H1 (cell line): ENCODE measurements around the gene WDR12. TPM values are rescaled to one million over a fixed set of nuclear protein-coding genes. Genes with fewer than 3 reads are reported as not detected.

ENCODE experiments used
- CEBPB ChIP-seq: IDR thresholded peaks from 2 replicates; pipeline ENCODE4 v1.6.1; 2012; ENCODE audit warnings: low read depth, low read length
- CHD1 ChIP-seq: IDR thresholded peaks from 2 replicates; pipeline ENCODE4 v1.6.1; 2012; ENCODE audit warnings: low read depth, low read length, improper control_type of control experiment
- CTBP2 ChIP-seq: IDR thresholded peaks from 2 replicates; pipeline ENCODE4 v1.7.0; 2011; ENCODE audit warnings: borderline replicate concordance, mild to moderate bottlenecking, moderate library complexity, mixed read lengths, low read length; ENCODE audit not compliant: insufficient read depth, insufficient read length
- HDAC2 ChIP-seq, 2 experiments: fragments of 300-600 bp in 1 of 2; sonication (generic) in 1 of 2; IDR thresholded peaks; 2 replicates each; pipeline ENCODE4 v1.6.1; 2011 to 2012; ENCODE audit warnings: low read depth in 2 of 2, low read length in 2 of 2, mild to moderate bottlenecking in 2 of 2, moderate library complexity in 2 of 2, borderline replicate concordance in 1 of 2, inconsistent platforms in 1 of 2
- KDM1A ChIP-seq: fragments of 200-600, 300-600 bp; sonication (generic); IDR thresholded peaks from 2 replicates; pipeline ENCODE4 v1.7.1; 2016; ENCODE audit warnings: mild to moderate bottlenecking, low read length, borderline replicate concordance
- KDM4A ChIP-seq: IDR thresholded peaks from one replicate; pipeline ENCODE4 v1.7.1; 2012; ENCODE audit warnings: low read depth, mild to moderate bottlenecking, moderate library complexity, low read length, inconsistent platforms; ENCODE audit not compliant: severe bottlenecking
- PHF8 ChIP-seq: fragments of 200-600 bp; sonication (generic); conservative IDR thresholded peaks from 2 replicates; pipeline ENCODE4 v1.7.1; 2012; ENCODE audit warnings: low read depth, mild to moderate bottlenecking, inconsistent platforms, low read length, moderate library complexity
- POLR2A ChIP-seq, 2 experiments: IDR thresholded peaks; 1 replicate in 1 of 2; 2 replicates in 1 of 2; pipeline ENCODE4 v1.6.1; 2011; ENCODE audit warnings: low read depth in 2 of 2, low read length in 2 of 2, mild to moderate bottlenecking in 2 of 2; ENCODE audit errors: control extremely low read depth in 1 of 2
- RXRA ChIP-seq: IDR thresholded peaks from 2 replicates; pipeline ENCODE4 v1.6.1; 2011; ENCODE audit warnings: low read depth, mild to moderate bottlenecking, low read length, moderate library complexity; ENCODE audit not compliant: insufficient read depth
- TEAD4 ChIP-seq: IDR thresholded peaks from 2 replicates; pipeline ENCODE4 v1.6.1; 2012; ENCODE audit warnings: low read depth, low read length, inconsistent platforms, mixed read lengths
- ZNF274 ChIP-seq: IDR thresholded peaks from 2 replicates; pipeline ENCODE4 v1.7.0; 2012; ENCODE audit warnings: low read length, borderline replicate concordance; ENCODE audit errors: extremely low read depth
- polyA plus RNA-seq, 7 experiments: library from polyadenylated mRNA; depleted of rRNA in 3 of 7; stranded (reverse) in 5 of 7; unstranded in 2 of 7; fragments of >200 nt in 5 of 7; fragments of 200-250 nt in 2 of 7; gene quantifications; 1 replicate in 5 of 7; 2 replicates in 1 of 7; 4 replicates in 1 of 7; pipeline versions ENCODE4 v1.2.1 to v1.2.3, GENCODE V29; 2011 to 2013; ENCODE audit warnings: missing spikeins in 2 of 7, mixed read lengths in 2 of 7
- total RNA-seq: library from RNA; stranded (reverse); fragmentation: NEBNext Ultra II Directional; extraction: Animal tissue kit (Norgen Biotek cat#: 25700); gene quantifications from 2 replicates; pipeline ENCODE4 v1.2.1, GENCODE V29; 2021
- TF ChIP-seq, protein P1 (sequence below): fragments of 300-600 bp; sonication (generic); IDR thresholded peaks from 2 replicates; pipeline ENCODE4 v1.7.1; 2012; ENCODE audit warnings: low read length, moderate library complexity, mild to moderate bottlenecking, inconsistent platforms; ENCODE audit not compliant: insufficient replicate concordance

The WDR12 gene
- total and polyA plus RNA-seq, 2 of the 8 experiments (the other 6 are each of a cell fraction or from before 2014, with no cell fraction given), result 25.0 to 183 TPM

DNA sequence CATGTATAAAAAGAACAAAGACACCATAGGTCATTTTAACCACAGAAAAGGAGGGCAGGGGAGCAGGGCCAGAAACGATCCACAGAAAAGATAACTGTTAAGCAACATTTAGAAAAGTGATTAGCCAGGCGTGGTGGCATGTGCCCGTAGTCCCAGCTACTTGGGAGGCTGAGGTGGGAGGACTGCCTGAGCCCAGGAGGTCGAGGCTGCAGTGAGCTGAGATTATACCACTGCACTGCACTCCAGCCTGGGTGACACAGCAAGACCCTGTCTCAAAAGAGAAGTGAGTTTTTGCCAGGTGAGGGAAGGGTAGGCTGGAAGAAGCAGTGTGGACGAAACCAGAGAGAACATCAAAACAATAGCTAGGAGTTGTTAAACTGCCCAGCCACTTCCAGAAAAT is 3.3 kb downstream of the WDR12 start (continued):
- TF ChIP-seq, protein P1, sequence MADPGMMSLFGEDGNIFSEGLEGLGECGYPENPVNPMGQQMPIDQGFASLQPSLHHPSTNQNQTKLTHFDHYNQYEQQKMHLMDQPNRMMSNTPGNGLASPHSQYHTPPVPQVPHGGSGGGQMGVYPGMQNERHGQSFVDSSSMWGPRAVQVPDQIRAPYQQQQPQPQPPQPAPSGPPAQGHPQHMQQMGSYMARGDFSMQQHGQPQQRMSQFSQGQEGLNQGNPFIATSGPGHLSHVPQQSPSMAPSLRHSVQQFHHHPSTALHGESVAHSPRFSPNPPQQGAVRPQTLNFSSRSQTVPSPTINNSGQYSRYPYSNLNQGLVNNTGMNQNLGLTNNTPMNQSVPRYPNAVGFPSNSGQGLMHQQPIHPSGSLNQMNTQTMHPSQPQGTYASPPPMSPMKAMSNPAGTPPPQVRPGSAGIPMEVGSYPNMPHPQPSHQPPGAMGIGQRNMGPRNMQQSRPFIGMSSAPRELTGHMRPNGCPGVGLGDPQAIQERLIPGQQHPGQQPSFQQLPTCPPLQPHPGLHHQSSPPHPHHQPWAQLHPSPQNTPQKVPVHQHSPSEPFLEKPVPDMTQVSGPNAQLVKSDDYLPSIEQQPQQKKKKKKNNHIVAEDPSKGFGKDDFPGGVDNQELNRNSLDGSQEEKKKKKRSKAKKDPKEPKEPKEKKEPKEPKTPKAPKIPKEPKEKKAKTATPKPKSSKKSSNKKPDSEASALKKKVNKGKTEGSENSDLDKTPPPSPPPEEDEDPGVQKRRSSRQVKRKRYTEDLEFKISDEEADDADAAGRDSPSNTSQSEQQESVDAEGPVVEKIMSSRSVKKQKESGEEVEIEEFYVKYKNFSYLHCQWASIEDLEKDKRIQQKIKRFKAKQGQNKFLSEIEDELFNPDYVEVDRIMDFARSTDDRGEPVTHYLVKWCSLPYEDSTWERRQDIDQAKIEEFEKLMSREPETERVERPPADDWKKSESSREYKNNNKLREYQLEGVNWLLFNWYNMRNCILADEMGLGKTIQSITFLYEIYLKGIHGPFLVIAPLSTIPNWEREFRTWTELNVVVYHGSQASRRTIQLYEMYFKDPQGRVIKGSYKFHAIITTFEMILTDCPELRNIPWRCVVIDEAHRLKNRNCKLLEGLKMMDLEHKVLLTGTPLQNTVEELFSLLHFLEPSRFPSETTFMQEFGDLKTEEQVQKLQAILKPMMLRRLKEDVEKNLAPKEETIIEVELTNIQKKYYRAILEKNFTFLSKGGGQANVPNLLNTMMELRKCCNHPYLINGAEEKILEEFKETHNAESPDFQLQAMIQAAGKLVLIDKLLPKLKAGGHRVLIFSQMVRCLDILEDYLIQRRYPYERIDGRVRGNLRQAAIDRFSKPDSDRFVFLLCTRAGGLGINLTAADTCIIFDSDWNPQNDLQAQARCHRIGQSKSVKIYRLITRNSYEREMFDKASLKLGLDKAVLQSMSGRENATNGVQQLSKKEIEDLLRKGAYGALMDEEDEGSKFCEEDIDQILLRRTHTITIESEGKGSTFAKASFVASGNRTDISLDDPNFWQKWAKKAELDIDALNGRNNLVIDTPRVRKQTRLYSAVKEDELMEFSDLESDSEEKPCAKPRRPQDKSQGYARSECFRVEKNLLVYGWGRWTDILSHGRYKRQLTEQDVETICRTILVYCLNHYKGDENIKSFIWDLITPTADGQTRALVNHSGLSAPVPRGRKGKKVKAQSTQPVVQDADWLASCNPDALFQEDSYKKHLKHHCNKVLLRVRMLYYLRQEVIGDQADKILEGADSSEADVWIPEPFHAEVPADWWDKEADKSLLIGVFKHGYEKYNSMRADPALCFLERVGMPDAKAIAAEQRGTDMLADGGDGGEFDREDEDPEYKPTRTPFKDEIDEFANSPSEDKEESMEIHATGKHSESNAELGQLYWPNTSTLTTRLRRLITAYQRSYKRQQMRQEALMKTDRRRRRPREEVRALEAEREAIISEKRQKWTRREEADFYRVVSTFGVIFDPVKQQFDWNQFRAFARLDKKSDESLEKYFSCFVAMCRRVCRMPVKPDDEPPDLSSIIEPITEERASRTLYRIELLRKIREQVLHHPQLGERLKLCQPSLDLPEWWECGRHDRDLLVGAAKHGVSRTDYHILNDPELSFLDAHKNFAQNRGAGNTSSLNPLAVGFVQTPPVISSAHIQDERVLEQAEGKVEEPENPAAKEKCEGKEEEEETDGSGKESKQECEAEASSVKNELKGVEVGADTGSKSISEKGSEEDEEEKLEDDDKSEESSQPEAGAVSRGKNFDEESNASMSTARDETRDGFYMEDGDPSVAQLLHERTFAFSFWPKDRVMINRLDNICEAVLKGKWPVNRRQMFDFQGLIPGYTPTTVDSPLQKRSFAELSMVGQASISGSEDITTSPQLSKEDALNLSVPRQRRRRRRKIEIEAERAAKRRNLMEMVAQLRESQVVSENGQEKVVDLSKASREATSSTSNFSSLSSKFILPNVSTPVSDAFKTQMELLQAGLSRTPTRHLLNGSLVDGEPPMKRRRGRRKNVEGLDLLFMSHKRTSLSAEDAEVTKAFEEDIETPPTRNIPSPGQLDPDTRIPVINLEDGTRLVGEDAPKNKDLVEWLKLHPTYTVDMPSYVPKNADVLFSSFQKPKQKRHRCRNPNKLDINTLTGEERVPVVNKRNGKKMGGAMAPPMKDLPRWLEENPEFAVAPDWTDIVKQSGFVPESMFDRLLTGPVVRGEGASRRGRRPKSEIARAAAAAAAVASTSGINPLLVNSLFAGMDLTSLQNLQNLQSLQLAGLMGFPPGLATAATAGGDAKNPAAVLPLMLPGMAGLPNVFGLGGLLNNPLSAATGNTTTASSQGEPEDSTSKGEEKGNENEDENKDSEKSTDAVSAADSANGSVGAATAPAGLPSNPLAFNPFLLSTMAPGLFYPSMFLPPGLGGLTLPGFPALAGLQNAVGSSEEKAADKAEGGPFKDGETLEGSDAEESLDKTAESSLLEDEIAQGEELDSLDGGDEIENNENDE, result no peak
- TF ChIP-seq POLR2A (IDR thresholded peaks at IDR 0.05; ENCODE audit: control extremely low read depth in 1 of 2, low read depth in 2 of 2, low read length in 2 of 2), result no peak
- no peak for TF ChIP-seq KDM4A
- TF ChIP-seq CHD1, result no peak
- TF ChIP-seq CTBP2, result no peak
- no peak for TF ChIP-seq CEBPB
- no peak for TF ChIP-seq TEAD4
- TF ChIP-seq HDAC2 (IDR thresholded peaks at IDR 0.05; ENCODE audit: borderline replicate concordance in 1 of 2, low read depth in 2 of 2, low read length in 2 of 2), result no peak
- no peak for TF ChIP-seq ZNF274
- TF ChIP-seq RXRA, result no peak
- no peak for TF ChIP-seq PHF8
- TF ChIP-seq KDM1A, result no peak
